HG02884 (cell line): Measurements from ENCODE around the gene GABARAPL1.
"Not testable (repeated sequence)": the region's sequence is repeated elsewhere in the genome, so short reads cannot be mapped to it uniquely, and the experiment has no call there.

Source experiments
- ATAC-seq: cut with Tn5 transposase; IDR thresholded peaks from one replicate; pipeline ENCODE4 v1.9.1; 2021; ENCODE audit warnings: mild to moderate bottlenecking, moderate library complexity; ENCODE audit not compliant: unreplicated experiment

The GABARAPL1 gene

GRCh38 chr12:10196210-10196609 lies 16.5 kb upstream of the GABARAPL1 start:
- ATAC-seq = peak; percentile 84

- no peak for ATAC-seq
Measured at GRCh38 chr12:10197879-10198278, 14.8 kb upstream of the GABARAPL1 start.

- not testable (repeated sequence) for ATAC-seq
Measured at GRCh38 chr12:10204495-10204894, 8.2 kb upstream of the GABARAPL1 start.

GRCh38 chr12:10205220-10205807 lies 7.4 kb upstream of the GABARAPL1 start:
- no peak for ATAC-seq

- no peak for ATAC-seq
Measured at GRCh38 chr12:10207136-10207535, 5.5 kb upstream of the GABARAPL1 start.

GRCh38 chr12:10210225-10210624 lies 2.5 kb upstream of the GABARAPL1 start:
- ATAC-seq = no peak

- no peak for ATAC-seq
Measured at GRCh38 chr12:10211101-10211939, 1.4 kb upstream of the GABARAPL1 start.

- ATAC-seq = peak; percentile 59
Measured at GRCh38 chr12:10211940-10212738, 538 bp upstream of the GABARAPL1 start.

- peak; percentile 60 for ATAC-seq
Measured at GRCh38 chr12:10213168-10214135, 775 bp downstream of the GABARAPL1 start.

GRCh38 chr12:10214136-10214894 lies 1.6 kb downstream of the GABARAPL1 start:
- no peak for ATAC-seq

- no peak for ATAC-seq
Measured at GRCh38 chr12:10214895-10215267, 2.2 kb downstream of the GABARAPL1 start.

GRCh38 chr12:10215436-10215835 lies 2.8 kb downstream of the GABARAPL1 start:
- no peak for ATAC-seq

GRCh38 chr12:10215946-10216345 lies 3.3 kb downstream of the GABARAPL1 start:
- ATAC-seq = not testable (repeated sequence)

GRCh38 chr12:10218021-10218420 lies 5.3 kb downstream of the GABARAPL1 start:
- ATAC-seq = no peak

GRCh38 chr12:10220398-10221077 lies 7.9 kb downstream of the GABARAPL1 start:
- no peak for ATAC-seq

GRCh38 chr12:10221846-10222245 lies 9.2 kb downstream of the GABARAPL1 start:
- ATAC-seq = no peak

GRCh38 chr12:10223208-10223607 lies 10.5 kb downstream of the GABARAPL1 start:
- ATAC-seq = no peak

GRCh38 chr12:10225426-10225825 lies 12.7 kb downstream of the GABARAPL1 start:
- ATAC-seq = not testable (repeated sequence)

- ATAC-seq = no peak
Measured at GRCh38 chr12:10226086-10226485, 13.4 kb downstream of the GABARAPL1 start.
